Measurements from ENCODE around the gene PTGIS.

Gene PTGIS

GRCh38 chr20:49529470-49529869 is 38.5 kb downstream of the PTGIS start:
- DNase-seq (ENCODE audit: low spot score) = no peak

DNA sequence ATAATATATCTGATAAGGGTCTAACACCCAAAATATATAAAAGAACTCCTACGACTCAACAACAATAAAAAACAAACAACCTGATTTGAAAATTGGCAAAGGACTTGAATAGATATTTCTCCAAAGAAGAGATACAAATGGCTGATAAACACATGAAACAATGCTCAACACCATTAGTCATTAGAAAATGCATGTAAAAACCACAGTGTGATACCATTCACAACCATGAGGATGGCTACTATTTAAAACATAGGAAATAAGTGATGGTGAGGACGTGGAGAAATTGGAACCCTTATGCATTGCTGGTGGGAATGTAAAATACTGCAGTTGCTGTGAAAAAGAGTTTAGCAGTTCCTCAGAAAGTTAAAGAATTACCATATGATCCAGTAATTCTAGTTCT is 41.4 kb downstream of the PTGIS start:
- DNase-seq (ENCODE audit: low spot score) = no peak

DNA sequence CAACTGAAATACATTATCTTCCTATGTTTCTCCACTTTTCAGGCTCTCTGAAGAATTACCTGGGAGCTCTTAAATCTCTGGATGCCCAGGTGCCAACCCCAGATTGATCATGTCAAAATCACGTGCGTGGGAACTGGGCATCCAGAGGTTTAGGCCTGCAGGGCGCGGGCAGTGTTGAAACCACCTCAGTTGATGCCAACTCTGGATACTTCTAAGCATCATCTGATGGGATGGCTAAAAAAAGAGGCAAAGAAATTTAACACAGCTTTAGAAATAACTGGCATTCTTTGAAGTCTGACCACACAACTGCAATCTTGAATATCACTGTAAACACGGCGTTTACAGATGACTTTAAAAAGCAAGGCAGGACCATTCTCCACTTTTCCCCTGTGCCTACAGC is 41.9 kb downstream of the PTGIS start:
- DNase-seq (ENCODE audit: low spot score) = no peak

- DNase-seq (ENCODE audit: low spot score) = no peak
Measured at GRCh38 chr20:49523767-49524360, 44.1 kb downstream of the PTGIS start.

DNA sequence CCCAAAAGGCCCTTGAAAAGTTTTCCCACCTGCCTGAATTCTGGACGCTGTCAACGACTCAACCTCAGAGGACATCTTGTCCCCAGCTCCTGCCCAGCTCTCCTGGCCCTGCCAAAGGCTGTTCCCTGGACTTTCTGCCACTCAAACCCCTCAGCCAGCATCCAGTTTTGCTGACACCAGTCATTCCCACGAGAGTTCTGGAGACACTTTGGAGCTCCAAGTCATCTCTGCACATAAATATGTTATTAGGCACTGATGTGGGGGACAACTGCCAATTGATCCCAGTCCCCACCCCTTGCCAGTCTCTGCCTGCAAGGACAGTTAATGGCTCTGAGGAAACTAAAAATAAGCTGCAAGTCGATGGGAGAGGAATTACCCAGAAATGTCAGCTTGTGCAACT is 46.6 kb downstream of the PTGIS start:
- no peak for DNase-seq (ENCODE audit: low spot score)

DNA sequence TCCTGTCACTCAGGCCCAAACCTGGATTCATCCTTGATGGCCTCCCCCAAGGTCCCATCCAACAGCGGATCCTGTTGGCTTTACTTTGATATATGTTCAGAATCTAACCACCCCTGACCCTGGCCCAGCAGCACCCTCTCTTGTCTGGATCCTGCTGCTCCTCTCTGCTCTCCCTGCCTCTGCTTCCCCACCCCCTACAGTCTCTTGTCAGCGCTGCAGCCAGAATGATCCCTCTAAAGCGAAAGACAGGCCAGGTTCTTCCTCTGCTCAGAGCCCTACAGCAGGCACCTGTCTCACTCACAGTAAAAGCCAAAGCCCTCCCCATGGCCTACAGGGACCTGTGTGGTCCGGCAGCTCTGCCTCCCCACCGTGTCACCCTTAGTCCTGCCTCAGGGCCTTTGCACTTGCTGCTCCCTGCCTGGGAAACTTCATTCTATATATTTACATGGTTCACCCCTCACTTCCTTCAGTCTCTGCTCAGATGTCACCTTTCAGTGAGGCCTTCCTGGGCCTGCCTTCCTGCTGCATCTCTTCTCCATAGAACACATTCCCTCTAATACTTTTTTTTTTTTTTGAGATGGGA is 48.1 kb downstream of the PTGIS start:
- DNase-seq (ENCODE audit: low spot score) = no peak

- DNase-seq (ENCODE audit: low spot score) = no peak
Measured at GRCh38 chr20:49519212-49519712, 48.7 kb downstream of the PTGIS start.

- no peak for DNase-seq (ENCODE audit: low spot score)
Measured at GRCh38 chr20:49518576-49518975, 49.4 kb downstream of the PTGIS start.

GRCh38 chr20:49517805-49518100 is 50.2 kb downstream of the PTGIS start:
- no peak for DNase-seq (ENCODE audit: low spot score)

DNA sequence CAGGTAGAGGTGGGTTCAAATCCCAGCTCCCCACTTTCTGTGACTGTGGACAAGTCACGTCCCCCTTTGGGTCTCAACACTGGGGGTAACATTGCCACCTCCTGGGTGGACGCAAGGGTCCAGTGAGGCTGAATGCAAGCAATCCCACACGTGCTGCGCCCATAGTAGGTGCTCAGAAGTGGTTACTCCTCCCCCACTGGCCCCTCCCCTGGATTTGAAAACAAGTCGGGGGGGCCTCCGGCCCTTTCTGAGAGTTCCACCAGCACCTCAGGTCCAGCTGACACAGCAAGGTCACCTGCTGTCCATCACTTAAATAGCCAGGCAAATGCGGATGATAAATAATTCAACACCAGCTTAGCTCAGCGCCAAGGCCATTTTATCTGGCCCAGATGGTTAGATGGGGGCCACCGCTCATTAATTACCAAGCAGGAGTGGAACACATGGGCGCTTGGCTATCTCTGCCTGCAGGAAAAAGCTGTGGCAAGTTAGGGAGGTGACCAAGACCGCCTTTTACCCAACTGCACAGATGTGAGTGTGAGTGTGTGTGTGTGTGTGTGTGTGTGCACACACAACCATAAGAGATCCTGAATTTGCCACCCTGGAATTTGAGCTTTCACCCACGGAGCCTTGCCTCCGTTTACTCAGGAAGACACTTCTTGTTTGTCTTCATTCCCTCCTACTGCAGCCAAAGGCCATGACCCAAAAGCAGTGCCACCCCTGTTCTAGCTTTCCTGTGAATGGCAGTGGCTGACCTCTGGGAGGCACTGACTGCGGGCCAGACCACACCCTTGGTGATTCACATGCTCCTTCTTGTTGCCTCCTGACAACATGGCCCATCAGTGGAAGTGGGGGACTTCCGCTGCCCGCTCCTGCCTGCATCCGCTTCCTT is 50.8 kb downstream of the PTGIS start:
- no peak for DNase-seq (ENCODE audit: low spot score)

DNA sequence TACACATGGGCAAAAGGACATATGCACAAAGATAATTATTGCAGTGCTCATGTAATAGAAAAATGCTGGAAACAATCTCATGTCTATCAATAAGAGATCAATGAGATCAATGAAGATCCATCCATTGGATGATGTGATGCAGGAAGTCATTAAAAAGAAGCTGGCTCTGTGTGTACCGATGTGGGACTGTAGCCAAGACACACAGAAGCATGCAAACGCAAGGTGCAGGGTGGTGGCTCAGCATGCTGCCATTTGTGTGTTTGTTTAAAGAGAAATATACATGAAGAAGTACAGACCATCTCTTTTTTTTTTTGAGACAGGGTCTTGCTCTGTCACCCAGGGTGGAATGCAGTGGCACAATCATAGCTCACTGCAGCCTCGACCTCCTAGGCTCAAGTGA is 52.4 kb downstream of the PTGIS start:
- no peak for DNase-seq (ENCODE audit: low spot score)

GRCh38 chr20:49513517-49513916 is 54.4 kb downstream of the PTGIS start:
- DNase-seq (ENCODE audit: low spot score) = no peak

DNA sequence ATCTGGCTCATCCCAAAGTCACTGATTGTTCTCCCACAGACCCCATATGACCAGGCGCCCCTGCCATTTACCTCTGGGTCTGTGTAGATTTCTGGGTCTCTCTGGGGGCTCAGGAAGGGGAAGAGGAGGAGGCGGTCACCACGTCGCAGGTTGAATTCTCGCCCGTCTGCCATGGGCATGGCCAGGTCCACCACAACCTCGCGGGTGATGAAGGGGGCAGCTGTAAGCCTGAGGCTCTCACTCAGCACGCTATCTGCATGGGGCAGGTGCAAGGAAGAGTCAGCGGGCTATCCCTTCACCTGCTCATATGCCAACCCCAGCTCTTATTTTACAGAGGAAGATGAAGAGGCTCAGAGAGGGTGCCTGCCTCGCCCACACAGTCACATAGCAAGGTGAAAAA is 54.9 kb downstream of the PTGIS start:
- no peak for DNase-seq (ENCODE audit: low spot score)

DNA sequence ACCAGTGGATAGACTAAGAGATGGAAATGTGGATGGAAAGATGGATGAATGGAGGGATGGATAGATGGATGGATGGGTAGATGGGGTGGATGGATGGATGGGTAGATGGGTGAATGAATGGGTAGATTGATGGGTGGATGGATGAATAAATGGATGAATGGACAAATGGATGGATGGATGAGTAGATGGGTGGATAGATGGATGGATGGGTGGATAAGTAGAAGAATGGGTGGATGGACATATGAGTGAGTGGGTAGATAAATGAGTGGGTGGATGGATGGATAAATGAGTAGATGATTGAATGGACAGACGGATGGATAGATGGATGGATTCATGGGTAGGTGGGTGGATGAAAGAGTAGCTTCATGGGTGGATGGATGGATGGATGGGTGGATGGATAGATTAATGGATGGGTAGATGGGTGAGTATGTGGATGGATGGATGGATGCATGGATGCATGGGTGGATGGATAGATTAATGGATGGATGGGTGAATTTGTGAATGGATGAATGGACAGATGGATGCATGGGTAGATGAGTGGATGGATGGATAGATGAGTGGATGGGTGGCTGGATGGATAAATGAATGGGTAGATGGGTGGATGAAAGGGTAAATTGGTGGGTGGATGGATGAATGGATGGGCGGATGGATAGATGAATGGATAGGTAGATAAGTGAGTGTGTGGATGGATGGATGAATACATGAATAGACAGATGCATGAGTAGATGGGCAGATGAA is 56.0 kb downstream of the PTGIS start:
- no peak for DNase-seq (ENCODE audit: low spot score)

- DNase-seq (ENCODE audit: low spot score) = no peak
Measured at GRCh38 chr20:49510562-49511122, 57.3 kb downstream of the PTGIS start.

DNA sequence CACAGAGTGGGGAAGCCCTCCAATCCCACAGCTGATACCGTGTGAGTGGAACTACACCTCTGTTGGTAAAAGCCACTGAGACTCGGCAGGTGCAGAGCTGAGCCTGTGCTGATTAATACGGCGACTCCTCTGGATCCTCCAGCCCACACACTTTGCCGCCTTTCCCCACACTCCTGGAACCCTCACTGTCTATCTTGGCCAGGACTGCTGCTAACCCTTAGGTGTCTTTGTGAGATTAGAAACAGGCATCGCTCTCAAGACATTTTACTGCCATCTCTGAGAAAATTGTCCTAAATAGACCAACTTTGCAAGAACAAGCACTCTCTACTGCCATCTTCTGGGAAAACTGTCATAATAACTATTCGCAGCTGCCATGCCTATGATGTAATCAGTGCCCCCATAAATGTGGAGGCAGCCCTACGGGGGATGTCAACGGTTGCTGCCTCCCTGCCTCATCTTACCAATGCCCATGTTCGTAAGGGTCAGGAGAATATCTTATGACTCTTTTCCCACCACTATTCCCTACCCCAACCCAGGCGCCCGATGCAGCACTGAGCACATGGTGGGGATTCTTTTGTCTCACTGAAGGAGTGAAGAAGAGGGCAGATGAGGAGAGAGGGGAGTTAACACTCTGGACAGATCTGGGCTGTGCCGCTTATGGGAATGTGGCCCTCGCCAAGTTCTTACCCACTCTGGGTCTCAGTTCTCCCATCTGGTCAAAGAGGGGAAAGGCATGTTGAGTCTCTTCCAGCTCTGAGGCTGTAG is 59.3 kb downstream of the PTGIS start:
- DNase-seq (ENCODE audit: low spot score) = peak; percentile 67

GRCh38 chr20:49507741-49508434 is 60.0 kb downstream of the PTGIS start:
- DNase-seq (ENCODE audit: low spot score) = no peak

- peak; percentile 84 for DNase-seq (ENCODE audit: low spot score)
Measured at GRCh38 chr20:49505518-49505917, 62.4 kb downstream of the PTGIS start.

GRCh38 chr20:49503176-49503575 is 64.8 kb downstream of the PTGIS start:
- no peak for DNase-seq (ENCODE audit: low spot score)

DNA sequence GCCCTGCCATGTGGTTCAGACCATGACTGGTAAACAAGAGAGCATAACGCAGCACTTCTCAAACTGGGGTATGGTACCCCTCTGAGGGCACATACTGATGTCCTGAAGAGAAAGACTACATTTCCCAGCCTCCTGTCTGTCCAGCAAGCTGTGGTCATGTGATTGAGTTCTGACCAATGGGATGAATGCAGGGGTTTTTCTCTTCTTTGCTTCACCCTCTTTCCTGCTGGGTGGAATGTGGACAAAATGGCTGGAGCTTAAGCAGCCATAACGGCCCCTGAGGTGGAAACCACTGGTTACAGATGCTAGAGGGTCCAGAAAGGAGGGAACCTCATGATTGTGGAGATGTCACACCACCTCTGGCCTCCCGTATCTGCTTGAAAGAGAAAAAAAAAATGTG is 66.0 kb downstream of the PTGIS start:
- no peak for DNase-seq (ENCODE audit: low spot score)

GRCh38 chr20:49497398-49497669 is 70.6 kb downstream of the PTGIS start:
- DNase-seq (ENCODE audit: low spot score) = no peak
